PC-9 (cell line): Measurements from ENCODE around the gene MTG2.

Experiments
- CTCF ChIP-seq: fragments of 200-600 bp; sonication (generic); conservative IDR thresholded peaks from 2 replicates; pipeline ENCODE4 v1.6.1; 2017; ENCODE audit warnings: mixed run types, antibody characterized with exemption, mild to moderate bottlenecking, moderate library complexity
- EZH2 ChIP-seq: fragments of 200-600 bp; sonication (generic); IDR thresholded peaks from 2 replicates; pipeline ENCODE4 v1.8.0; 2017; ENCODE audit warnings: antibody characterized with exemption, low read depth

- TF ChIP-seq CTCF = no peak
- TF ChIP-seq EZH2 = no peak
Observed at GRCh38 chr20:62243106-62243505, 60.3 kb downstream of the MTG2 start.
